Loucy (cell line): Measurements from ENCODE around the gene NELFA.

Source experiments
- H2AFZ ChIP-seq: fragments of 200-600 bp; sonication (generic); 2 replicates; pipeline ENCODE4 v1.6.0; 2016; ENCODE audit warnings: antibody characterized with exemption, mild to moderate bottlenecking, low read length, moderate library complexity
- H3F3A ChIP-seq: fragments of 200-600 bp; 2 replicates; pipeline ENCODE4 v1.6.0; 2016; ENCODE audit warnings: antibody characterized with exemption, low read depth, mild to moderate bottlenecking
- H3K27me3 ChIP-seq: fragments of 200-600 bp; sonication (generic); 2 replicates; pipeline ENCODE4 v1.6.1; 2014; ENCODE audit warnings: low read length, mild to moderate bottlenecking; ENCODE audit not compliant: insufficient read depth, poor library complexity, severe bottlenecking
- H3K36me3 ChIP-seq: fragments of 200-600 bp; sonication (generic); 2 replicates; pipeline ENCODE4 v1.6.1; 2016; ENCODE audit warnings: low read length; ENCODE audit not compliant: insufficient read depth
- H3K4me1 ChIP-seq: fragments of 200-600 bp; sonication (generic); 2 replicates; pipeline ENCODE4 v1.5.1; 2014; ENCODE audit warnings: low read length, mild to moderate bottlenecking; ENCODE audit not compliant: insufficient read depth, poor library complexity, severe bottlenecking
- H3K4me2 ChIP-seq: fragments of 200-600 bp; sonication (generic); 2 replicates; pipeline ENCODE4 v1.6.0; 2014; ENCODE audit warnings: antibody characterized with exemption, low read length, low read depth, mild to moderate bottlenecking; ENCODE audit not compliant: poor library complexity, severe bottlenecking
- H3K4me3 ChIP-seq: fragments of 200-600 bp; sonication (generic); 2 replicates; pipeline ENCODE4 v1.5.1; 2014; ENCODE audit warnings: low read length, mild to moderate bottlenecking, mixed read lengths; ENCODE audit not compliant: poor library complexity, severe bottlenecking
- H3K79me2 ChIP-seq: fragments of 200-600 bp; sonication (generic); 2 replicates; pipeline ENCODE4 v1.6.1; 2014; ENCODE audit warnings: low read length; ENCODE audit not compliant: insufficient read depth
- H3K9ac ChIP-seq: fragments of 200-600 bp; sonication (generic); 2 replicates; pipeline ENCODE4 v1.6.0; 2014; ENCODE audit warnings: mild to moderate bottlenecking, low read depth, low read length, moderate library complexity; ENCODE audit not compliant: poor library complexity, severe bottlenecking
- H3K9me2 ChIP-seq: fragments of 200-600 bp; sonication (generic); replicated peaks from 2 replicates; pipeline ENCODE4 v1.6.1; 2016; ENCODE audit warnings: low read depth, low read length, mixed read lengths
- H3K9me3 ChIP-seq: fragments of 200-600 bp; sonication (generic); 2 replicates; pipeline ENCODE4 v1.6.1; 2014; ENCODE audit warnings: mild to moderate bottlenecking, antibody characterized with exemption, low read length, low read depth; ENCODE audit not compliant: insufficient read depth
- H4K20me1 ChIP-seq: fragments of 200-600 bp; sonication (generic); 2 replicates; pipeline ENCODE4 v1.6.0; 2014; ENCODE audit warnings: antibody characterized with exemption, low read length, mild to moderate bottlenecking; ENCODE audit not compliant: insufficient read depth, poor library complexity, severe bottlenecking
- EZH2phosphoT487 ChIP-seq: fragments of 200-600 bp; IDR thresholded peaks from 2 replicates; pipeline ENCODE4 v1.6.1; 2018; ENCODE audit warnings: antibody characterized with exemption, mild to moderate bottlenecking, moderate library complexity, borderline replicate concordance
- TF ChIP-seq, protein P1 (sequence below): fragments of 200-600 bp; sonication (generic); conservative IDR thresholded peaks from 2 replicates; pipeline ENCODE4 v1.5.1; 2014; ENCODE audit warnings: mild to moderate bottlenecking, antibody characterized with exemption, low read length

The NELFA gene

DNA sequence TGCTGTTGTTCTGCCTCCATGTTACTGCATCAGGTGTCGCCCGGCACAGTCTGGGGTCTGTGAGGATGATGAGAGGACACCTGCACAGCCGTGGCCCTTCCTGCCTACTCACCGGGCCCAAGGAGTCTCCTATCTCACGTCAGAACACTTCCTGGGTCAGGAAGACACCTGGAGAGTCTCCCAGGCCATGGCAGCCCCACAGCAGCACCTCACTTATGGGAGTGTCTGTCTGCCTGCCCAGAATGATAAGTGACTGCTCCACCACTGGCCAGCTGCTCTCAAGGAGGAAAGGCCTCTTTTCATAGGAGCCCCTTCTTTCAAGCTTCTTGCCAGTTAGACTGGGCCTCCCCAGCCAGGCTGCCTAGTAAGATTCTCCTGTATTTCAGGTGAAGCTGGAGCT lies 56.1 kb downstream of the NELFA start:
- Histone ChIP-seq H2AFZ (no peak overlapping the region), H3K4me2 (no peak overlapping the region), H3K36me3 (peaks cover 94% of the 10 kb centered on the region; the same call in 1 of the 2 replicates), H3F3A (no peaks in the 10 kb centered on the region), H3K4me3 (no peak overlapping the region), H3K9ac (no peak overlapping the region), H4K20me1 (no peaks in the 10 kb centered on the region), H3K9me3 (no peaks in the 10 kb centered on the region), H3K9me2 (no peaks in the 10 kb centered on the region), H3K79me2 (no peaks in the 10 kb centered on the region), H3K4me1 (no peaks in the 10 kb centered on the region), H3K27me3 (no peaks in the 10 kb centered on the region)
- TF ChIP-seq, protein P1, sequence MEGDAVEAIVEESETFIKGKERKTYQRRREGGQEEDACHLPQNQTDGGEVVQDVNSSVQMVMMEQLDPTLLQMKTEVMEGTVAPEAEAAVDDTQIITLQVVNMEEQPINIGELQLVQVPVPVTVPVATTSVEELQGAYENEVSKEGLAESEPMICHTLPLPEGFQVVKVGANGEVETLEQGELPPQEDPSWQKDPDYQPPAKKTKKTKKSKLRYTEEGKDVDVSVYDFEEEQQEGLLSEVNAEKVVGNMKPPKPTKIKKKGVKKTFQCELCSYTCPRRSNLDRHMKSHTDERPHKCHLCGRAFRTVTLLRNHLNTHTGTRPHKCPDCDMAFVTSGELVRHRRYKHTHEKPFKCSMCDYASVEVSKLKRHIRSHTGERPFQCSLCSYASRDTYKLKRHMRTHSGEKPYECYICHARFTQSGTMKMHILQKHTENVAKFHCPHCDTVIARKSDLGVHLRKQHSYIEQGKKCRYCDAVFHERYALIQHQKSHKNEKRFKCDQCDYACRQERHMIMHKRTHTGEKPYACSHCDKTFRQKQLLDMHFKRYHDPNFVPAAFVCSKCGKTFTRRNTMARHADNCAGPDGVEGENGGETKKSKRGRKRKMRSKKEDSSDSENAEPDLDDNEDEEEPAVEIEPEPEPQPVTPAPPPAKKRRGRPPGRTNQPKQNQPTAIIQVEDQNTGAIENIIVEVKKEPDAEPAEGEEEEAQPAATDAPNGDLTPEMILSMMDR, result no peak
- no peak for TF ChIP-seq EZH2phosphoT487

DNA sequence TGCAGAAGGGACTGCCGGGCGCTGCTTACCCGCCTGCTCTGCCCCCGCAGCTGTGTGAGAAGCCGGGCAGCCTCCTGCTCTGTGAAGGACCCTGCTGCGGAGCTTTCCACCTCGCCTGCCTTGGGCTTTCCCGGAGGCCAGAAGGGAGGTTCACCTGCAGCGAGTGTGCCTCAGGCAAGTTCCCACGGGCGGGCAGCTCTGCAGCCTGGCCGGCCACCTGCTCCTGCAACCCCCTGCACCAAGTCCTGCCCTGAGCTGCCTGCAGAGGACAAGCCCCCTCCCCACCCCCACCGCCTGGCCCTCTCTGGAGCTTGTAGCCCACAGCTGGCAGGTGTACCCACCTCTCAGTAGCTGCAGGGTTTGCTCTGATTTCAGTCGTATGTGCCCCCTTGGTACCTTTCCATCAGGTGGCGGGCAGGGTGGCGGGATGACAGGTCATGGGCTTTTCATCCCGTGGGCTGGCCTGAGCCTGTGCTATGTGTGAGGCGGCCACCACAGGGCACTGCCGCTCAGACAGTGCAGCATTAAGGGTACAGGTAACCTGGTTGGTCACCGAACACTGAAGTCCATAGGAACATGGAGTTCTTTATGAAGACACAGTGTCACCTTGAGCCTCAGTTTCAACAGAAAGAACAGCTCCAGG lies 56.6 kb downstream of the NELFA start:
- Histone ChIP-seq H3K4me2 (no peak overlapping the region), H3F3A (no peaks in the 10 kb centered on the region), H3K9me3 (no peaks in the 10 kb centered on the region), H3K9ac (no peak overlapping the region), H3K4me3 (no peak overlapping the region), H3K27me3 (no peaks in the 10 kb centered on the region), H4K20me1 (no peaks in the 10 kb centered on the region), H3K36me3 (peaks cover 94% of the 10 kb centered on the region; the same call in 1 of the 2 replicates), H3K79me2 (no peaks in the 10 kb centered on the region), H2AFZ (no peak overlapping the region), H3K9me2 (no peaks in the 10 kb centered on the region), H3K4me1 (no peaks in the 10 kb centered on the region)
- TF ChIP-seq, protein P1, result no peak
- TF ChIP-seq EZH2phosphoT487, result no peak

DNA sequence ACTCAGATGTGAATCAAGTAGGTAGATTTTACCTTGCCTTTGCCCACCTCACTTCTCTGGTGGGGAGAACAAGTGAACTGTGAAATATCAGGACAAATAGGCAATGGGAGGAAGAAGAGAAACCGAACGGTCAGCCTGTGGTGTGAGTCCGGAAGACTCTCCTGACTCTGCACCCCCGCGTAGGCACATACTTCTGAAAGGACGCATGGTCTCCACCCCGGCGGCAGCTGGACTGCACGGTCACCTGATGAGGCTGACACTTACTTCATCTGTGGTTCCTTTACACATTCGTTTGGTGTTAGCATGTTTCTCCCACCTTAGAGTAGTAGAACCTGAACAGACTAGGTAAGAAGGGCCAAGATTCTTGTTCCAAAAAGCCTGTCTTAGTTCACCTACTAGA lies 58.4 kb downstream of the NELFA start:
- Histone ChIP-seq H3F3A (no peaks in the 10 kb centered on the region), H3K4me1 (no peaks in the 10 kb centered on the region), H2AFZ (no peak overlapping the region), H3K9me3 (no peaks in the 10 kb centered on the region), H3K9me2 (no peaks in the 10 kb centered on the region), H3K4me3 (no peak overlapping the region), H3K36me3 (peaks cover 87% of the 10 kb centered on the region; the same call in 1 of the 2 replicates), H3K79me2 (no peaks in the 10 kb centered on the region), H3K4me2 (no peak overlapping the region), H4K20me1 (no peaks in the 10 kb centered on the region), H3K27me3 (no peaks in the 10 kb centered on the region), H3K9ac (no peak overlapping the region)
- no peak for TF ChIP-seq EZH2phosphoT487
- TF ChIP-seq, protein P1, result no peak
